HEK293 (cell line): ENCODE data around the gene ZFHX2.

ENCODE experiments used
- RBAK ChIP-seq: fragments of 450-650 bp; formaldehyde crosslinking; IDR thresholded peaks from 2 replicates; pipeline ENCODE4 v1.5.1; 2016; ENCODE audit warnings: missing biosample characterization, missing genetic modification characterization
- ZFP41 ChIP-seq: fragments of 450-650 bp; formaldehyde crosslinking; IDR thresholded peaks from 2 replicates; pipeline ENCODE4 v1.5.1; 2016; ENCODE audit warnings: missing biosample characterization, missing genetic modification characterization, borderline replicate concordance
- ZNF274 ChIP-seq, 2 experiments: fragments of 200-500 bp in 1 of 2; fragments of 450-650 bp in 1 of 2; sonication (Bioruptor generic) in 1 of 2; formaldehyde crosslinking in 1 of 2; IDR thresholded peaks; 2 replicates each; pipeline versions ENCODE4 v1.5.1 to v1.6.1; 2014 to 2016; ENCODE audit warnings: borderline replicate concordance in 1 of 2, inconsistent platforms in 1 of 2, low read length in 1 of 2, missing biosample characterization in 1 of 2, missing genetic modification characterization in 1 of 2
- ZNF280D ChIP-seq: fragments of 450-650 bp; formaldehyde crosslinking; IDR thresholded peaks from 2 replicates; pipeline ENCODE4 v1.5.1; 2016; ENCODE audit warnings: missing biosample characterization, missing genetic modification characterization
- ZNF324 ChIP-seq: fragments of 450-650 bp; formaldehyde crosslinking; IDR thresholded peaks from 2 replicates; pipeline ENCODE4 v1.5.1; 2016; ENCODE audit warnings: missing biosample characterization, missing genetic modification characterization
- ZNF600 ChIP-seq: fragments of 450-650 bp; formaldehyde crosslinking; IDR thresholded peaks from 2 replicates; pipeline ENCODE4 v1.5.1; 2016; ENCODE audit warnings: missing biosample characterization, missing genetic modification characterization
- ZNF747 ChIP-seq: fragments of 450-650 bp; formaldehyde crosslinking; IDR thresholded peaks from 2 replicates; pipeline ENCODE4 v1.5.1; 2016; ENCODE audit warnings: missing biosample characterization, missing genetic modification characterization
- ZNF843 ChIP-seq: fragments of 450-650 bp; formaldehyde crosslinking; IDR thresholded peaks from 2 replicates; pipeline ENCODE4 v1.5.1; 2016; ENCODE audit warnings: missing biosample characterization, missing genetic modification characterization
- TF ChIP-seq, protein P1 (sequence below): fragments of 450-650 bp; formaldehyde crosslinking; IDR thresholded peaks from 2 replicates; pipeline ENCODE4 v1.5.1; 2016; ENCODE audit warnings: missing biosample characterization, missing genetic modification characterization

- no peak for TF ChIP-seq ZNF747 (tag by site-specific recombination)
- TF ChIP-seq ZNF843 (tag by site-specific recombination): no peak
- no peak for TF ChIP-seq ZNF280D (tag by site-specific recombination)
- no peak for TF ChIP-seq ZNF274 (IDR thresholded peaks at IDR 0.05; ENCODE audit: low read length)
- no peak for TF ChIP-seq ZNF274 (tag by site-specific recombination; IDR thresholded peaks at IDR 0.05; ENCODE audit: borderline replicate concordance)
- TF ChIP-seq ZFP41 (tag by site-specific recombination): no peak
- TF ChIP-seq, protein P1, sequence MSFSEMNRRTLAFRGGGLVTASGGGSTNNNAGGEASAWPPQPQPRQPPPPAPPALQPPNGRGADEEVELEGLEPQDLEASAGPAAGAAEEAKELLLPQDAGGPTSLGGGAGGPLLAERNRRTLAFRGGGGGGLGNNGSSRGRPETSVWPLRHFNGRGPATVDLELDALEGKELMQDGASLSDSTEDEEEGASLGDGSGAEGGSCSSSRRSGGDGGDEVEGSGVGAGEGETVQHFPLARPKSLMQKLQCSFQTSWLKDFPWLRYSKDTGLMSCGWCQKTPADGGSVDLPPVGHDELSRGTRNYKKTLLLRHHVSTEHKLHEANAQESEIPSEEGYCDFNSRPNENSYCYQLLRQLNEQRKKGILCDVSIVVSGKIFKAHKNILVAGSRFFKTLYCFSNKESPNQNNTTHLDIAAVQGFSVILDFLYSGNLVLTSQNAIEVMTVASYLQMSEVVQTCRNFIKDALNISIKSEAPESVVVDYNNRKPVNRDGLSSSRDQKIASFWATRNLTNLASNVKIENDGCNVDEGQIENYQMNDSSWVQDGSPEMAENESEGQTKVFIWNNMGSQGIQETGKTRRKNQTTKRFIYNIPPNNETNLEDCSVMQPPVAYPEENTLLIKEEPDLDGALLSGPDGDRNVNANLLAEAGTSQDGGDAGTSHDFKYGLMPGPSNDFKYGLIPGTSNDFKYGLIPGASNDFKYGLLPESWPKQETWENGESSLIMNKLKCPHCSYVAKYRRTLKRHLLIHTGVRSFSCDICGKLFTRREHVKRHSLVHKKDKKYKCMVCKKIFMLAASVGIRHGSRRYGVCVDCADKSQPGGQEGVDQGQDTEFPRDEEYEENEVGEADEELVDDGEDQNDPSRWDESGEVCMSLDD (tag by site-specific recombination): no peak
- no peak for TF ChIP-seq RBAK (tag by site-specific recombination)
- no peak for TF ChIP-seq ZNF324
- TF ChIP-seq ZNF600 (tag by site-specific recombination): no peak
These were observed 11.5 kb downstream of the ZFHX2 start for GRCh38 chr14:23540141-23540469.
